NCI-H2029 (cell line): ENCODE data around the gene NODAL.
"Not testable (repeated sequence)": the region's sequence is repeated elsewhere in the genome, so short reads cannot be mapped to it uniquely, and the experiment has no call there.

Experiments
- DNase-seq: peaks from one replicate; lab custom pipeline; 2025; lab: John Stamatoyannopoulos, UW

NODAL gene

DNA sequence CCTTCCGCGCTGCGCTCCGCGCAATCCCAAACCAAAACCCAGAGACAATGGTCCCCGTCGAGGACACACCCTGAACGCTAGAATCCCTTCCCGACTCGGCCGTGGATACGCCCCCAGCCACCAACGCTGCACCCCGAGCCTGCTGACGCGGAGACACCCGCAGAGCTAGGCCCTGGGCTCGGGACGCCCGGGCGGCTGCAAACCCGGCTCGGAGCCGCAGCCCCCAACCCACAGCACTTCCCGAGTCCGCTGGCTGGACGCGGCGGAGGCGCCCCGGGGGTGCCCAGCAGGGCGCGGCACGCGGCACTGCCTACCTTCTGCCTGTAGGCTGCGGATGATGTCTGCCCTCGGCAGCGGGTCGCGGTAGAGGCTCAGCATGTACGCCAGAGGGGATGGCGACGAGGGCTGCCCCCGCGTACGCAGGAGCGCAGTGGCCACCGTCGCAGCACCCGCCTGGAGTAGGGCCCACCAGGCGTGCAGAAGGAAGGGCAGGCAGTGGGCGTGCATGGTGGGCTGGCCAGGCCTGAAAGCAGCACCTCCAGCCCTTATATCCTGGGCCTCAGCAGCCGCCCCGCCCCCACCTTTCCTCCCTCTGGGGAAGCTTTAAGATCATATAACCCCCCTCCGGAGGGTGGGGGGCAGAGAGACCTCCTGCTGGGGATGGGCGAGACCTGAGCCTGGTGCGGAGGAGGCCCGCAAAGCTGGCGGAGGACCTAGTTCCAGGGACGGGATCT lies at the start of gene NODAL:
Gene NODAL, minus strand, starts transcription at position 521 of the 734 bp plus-strand sequence. Its CDS starts 14 bp downstream, at position 507.
- DNase-seq: no peak

DNA sequence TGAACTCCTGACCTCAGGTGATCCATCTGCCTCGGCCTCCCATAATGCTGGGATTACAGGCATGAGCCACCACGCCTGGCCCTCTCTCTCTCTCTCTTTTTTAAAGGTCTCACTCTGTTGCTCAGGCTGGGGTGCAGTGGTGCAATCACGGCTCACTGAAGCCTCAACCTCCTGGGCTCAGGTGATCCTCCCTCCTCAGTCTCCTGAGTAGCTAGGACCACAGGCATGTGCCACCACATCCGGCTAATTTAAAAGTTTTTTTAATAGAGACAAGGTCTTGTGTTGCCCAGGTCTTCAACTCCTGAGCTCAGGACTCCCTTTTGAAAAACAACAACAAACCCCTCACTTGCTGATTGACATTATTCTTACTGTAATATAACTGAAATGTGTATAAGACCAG lies 48.7 kb upstream of the NODAL start:
- no peak for DNase-seq

DNA sequence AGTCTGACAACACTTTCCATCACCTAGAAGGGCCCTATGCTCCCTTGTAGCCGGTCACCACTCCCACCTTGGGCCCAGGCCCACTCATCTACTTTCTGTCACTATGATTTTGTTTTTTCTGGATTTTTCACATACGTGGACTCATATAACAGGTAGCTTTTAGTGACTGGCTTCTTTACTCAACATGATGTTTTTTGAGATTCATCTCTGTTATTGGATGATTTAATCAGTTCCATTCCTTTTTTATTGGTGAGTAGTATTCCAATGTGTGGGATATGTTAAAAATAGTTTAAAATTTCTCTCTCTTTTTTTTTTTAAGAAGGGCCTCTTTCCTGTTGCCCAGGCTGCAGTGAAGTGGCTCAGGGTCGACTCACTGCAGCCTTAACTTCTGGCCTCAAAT lies 46.3 kb upstream of the NODAL start:
- DNase-seq: no peak

DNA sequence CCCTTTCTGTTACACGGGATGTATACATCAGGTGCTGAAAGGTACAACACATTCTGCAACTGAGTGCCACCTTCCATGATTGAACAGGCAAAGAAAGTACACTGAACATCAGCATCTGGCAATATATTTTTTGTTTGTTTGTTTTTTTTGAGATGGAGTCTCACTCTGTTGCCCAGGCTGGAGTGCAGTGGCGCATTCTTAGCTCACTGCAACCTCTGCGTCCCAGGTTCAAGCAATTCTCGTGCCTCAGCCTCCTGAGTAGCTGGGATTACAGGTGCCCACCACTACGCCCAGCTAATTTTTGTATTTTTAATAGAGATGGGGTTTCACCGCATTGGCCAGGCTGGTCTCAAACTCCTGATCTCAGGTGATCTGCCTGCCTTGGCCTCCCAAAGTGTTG lies 42.4 kb upstream of the NODAL start:
- DNase-seq: not testable (repeated sequence)

DNA sequence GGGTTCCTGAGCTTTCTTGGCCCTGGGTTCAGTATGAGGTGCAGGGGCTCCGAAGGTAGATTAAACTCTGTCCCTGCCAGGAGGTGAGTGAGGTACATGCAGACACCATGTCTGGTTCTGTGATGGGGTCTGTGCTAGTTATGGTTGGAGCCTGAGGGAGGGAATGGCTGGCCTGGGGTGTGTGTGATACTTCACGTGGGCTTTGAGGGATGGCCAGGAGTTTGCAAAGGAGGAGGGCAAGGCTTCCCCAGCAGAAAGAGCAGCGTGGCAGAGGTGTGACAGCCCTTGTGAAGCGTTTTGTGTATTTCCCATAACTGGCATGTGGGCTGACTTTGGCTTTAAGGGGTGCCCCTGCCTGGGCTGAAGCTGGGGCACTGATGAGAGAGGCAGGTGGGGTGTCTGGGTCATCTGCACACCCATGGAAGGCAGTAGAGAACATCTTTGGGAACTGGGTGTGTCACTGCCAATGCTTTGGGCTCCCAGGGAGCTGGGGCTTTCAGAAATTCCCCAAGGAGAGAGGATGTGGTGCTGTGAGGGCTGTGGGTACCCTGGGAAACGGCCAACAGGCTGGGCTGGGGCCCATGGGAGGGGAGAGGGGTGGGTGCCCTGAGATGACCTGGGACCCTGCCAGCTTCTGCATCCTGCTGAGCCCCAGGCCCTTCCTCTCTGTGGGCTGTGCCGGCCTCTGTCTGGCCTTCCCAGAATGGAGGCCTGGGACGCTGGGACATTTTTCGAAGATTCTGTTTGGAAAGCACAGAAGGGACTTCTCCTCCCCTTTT lies 41.7 kb upstream of the NODAL start:
- no peak for DNase-seq

DNA sequence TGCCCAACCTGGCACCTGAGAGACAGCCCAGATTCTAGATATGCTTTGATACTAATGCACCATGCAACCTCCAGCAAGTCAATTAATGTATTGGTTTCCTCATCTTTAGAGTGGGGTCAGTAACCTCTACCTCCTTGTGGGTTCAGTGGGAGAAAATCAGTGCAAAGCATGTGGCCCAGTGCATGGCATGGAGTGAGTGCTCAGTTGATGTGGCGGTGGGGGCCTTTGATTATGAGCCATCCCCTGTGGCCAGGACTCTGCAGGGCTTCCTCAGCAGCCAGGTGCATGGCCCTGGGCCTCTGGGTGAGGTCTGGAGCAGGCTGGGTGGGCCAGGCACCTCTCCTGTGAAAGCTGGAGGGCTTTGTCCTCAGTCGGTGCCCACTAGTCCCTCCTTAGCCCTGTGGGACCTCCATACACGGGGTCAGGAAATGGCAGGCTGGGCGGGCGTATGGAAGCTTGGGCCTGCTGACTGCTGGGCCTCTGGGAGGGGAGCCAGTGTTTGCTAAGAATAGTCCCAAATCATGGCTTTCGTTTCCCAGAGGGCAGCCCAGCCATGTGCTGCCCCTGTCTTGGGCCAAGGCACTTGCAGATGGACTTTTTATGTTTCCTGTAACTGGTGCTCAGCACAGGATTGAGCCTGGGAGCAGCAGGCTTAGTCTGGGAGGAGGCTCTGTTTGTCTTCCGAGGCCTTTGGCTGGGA lies 40.5 kb upstream of the NODAL start:
- no peak for DNase-seq

DNA sequence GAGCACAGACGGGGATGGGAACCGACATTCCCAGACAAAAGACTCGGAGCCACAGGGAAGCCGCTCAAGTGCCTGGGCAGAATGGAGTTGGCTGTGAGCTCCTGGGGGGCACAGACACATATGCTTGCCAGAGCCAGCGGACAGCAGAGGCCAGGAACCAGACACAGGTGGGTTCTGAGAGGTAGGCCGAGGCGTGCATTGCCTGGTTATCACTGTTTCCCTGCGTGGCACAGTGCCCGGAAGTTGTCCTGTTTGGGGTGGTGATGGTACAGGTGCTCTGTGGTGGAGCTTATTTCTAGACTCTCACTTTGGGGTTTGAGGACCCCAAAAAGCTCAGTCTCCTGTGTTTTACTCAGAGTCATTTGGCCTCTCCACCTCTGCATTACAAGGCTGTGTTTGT lies 39.6 kb upstream of the NODAL start:
- no peak for DNase-seq

DNA sequence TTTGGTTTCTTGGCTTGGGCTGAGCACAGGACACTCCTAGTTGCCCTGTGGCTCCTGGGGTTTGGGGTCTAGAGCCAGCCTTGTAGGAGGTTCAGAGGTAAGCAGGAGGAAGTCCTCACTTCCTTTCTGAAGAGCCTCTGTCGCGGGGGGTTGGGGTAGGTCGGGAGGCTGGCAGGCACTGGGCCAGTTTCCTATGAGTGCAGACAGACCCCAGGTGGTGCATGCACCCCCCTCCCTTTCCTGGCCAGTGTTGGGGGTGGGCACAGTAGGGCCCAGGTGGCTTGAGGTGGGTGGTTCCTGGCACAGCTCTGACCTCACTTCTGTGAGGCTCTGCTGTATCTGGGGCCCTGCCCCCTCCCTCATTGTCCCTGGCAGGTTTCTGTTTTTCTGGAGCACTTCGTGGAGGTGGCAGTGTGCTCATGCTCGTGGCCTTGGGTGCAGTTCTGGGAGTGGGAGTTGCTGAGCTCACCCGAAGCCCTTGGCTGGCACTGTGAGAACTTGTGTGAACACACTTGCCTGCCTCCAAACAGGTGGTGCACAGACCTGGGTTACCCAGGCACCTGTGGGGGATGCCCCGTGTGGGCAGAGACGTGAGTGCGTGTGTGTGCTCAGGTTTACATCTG lies 38.9 kb upstream of the NODAL start:
- no peak for DNase-seq

DNA sequence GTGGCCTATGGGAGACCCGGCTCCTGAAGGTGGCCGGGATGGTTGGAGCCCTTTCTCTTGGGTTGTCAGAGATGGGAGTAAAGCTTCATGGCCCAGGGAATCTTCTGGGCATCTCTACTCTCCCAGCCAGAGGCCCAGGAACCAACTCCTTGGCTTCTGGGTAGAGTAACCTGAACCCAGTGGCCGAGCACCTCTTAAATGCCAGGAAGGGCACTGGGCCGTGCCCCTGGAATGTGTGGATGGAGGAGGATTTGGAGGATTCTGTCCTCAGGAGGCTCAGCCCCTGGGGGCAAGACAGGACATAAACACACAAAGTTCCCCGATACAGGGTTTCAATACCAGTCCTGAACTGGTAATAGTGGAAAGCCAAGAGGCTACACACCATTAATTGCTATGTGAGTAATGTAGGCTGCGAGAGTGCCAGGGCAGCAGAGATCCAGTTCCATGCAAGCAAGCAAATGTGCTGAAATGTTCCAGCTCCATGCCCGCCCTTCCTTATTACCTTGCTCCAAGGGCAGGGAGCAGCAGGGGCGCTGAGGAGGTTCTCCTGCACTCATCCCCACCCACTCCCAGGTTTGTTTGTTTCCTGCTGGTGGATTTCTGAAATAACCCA lies 38.3 kb upstream of the NODAL start:
- DNase-seq: no peak

DNA sequence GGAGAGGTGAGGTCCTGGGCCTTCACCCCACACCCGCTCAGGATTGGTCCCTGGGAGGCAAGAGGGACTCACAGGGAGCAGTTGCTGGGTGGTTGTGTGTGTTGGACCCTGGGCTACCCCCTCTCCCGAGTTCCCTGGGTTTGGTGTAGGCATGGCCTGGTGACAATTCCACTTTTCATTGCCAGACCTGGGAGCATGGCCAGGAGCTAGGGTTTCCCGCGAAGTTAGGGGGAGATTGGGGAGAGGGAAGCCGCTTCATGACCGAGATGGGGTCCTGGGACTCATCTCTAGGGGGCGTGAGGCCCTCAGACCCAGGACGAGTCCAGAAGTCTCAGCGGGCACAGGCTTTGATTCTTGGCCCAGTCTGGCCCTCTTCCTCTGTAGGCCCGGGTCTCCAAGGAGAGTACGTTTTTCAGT lies 37.7 kb upstream of the NODAL start:
- no peak for DNase-seq

DNA sequence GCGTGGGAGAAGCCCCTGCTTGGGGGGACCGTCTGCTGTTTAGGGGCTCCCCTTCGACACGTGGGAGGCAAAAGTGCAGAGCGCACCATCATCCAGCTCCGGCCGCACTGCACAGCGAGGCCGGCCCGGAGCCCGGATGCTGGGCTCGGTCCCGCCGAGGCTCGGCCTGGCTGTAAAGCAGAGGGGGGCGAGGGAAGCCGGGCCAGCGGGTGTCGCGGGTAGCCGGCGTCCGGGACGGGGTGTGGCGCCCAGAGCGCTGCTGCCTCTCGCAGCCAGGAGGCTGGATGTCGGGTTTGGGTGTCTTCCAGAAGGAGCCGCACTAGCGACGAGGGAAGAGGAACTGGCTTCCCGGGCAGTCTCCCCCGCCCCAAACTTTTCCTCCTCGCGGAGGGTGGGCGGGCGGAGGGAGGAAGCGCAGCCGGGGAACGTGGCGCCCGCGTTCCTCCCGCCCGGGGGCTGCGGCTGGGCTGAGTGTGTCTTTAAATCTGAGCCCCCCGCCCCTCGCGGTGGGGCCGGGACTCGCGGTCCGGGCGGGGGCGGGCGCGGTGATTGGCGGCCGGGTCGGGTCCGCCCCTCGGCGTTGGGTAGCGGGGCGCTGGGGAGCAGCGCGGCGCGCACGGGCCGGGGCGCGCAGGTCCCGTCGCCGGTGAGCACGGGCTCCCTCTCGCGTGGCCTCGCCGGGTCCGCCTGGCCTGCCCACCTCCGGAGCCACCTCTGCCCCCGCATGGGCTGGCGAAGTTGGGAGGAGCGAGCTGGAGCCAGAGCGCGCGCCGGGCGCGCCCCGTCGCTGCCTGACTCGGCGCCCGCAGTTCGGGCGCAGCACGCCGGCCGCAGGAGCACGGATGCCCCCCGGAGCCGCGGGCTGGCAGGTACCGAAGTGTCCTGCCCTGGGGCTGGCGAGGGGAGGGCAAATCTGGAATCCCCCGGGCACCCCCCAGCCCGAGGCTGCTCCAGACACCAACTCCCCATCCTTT lies 37.0 kb upstream of the NODAL start, which contains the start of gene PALD1:
Gene PALD1, plus strand, starts transcription at position 577 of the 974 bp plus-strand sequence. CDS start 47,185 bp downstream, outside the sequence.
- DNase-seq: no peak

DNA sequence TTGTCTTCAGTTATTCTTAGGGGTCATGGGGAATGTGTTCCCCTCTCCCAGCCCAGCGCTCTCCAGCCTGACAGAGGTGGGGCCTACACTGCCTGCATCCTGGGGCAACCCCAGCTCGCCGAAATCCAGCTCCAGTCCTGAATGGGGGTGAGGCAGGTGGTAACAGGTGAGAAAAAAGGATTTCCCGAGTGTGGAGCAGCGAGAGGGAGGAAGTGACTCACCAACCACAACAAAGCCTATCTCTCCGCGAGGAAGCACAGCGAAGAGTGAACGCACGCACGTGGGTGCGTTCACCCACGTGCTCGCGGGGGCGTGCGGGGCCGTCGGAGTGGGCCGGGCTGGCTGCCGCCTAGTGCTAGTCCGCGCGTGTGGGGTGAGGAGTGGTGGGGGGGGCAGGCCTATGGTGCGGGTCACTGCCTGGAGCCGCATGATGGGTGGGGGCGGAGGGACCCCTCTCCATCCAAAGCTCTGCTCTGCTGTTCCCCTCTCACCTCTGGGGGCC lies 36.2 kb upstream of the NODAL start:
- DNase-seq: no peak

DNA sequence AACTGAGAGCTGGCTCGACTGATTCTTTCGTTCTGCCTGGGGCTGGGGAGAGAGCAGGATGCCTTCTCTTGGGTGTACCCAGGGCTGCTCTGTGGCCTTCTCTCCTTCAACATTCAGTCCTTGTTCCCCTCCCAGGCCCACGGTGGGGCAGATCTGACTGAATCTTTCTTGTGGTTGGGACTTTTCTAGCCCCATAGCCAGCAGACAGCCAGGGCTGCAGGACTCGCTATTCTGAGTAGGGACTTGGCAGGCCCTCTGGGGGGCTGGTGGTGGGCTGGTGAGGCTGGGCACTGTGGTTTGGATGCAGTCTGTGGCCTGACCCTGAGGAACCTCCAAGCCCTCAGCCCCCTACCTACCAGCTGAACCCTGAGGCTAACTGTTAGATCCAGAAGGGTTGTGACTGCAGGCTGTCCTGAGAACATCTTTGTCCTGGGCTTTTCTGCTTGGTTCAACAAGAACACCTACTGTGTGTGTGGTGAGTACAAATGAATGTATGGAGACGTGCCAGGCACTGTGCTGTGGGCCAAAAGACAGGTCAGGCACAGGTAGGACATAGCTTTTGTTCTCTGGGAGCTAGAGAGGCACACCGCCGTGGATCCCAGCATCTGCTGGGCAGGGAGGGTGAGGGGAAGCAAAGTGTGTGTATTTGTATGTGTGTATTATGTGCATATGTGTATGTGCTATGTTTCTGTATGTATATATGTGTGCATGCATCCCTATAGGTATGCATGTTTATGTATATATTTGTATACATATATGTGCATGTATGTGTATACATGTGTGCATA lies 35.0 kb upstream of the NODAL start:
- no peak for DNase-seq

DNA sequence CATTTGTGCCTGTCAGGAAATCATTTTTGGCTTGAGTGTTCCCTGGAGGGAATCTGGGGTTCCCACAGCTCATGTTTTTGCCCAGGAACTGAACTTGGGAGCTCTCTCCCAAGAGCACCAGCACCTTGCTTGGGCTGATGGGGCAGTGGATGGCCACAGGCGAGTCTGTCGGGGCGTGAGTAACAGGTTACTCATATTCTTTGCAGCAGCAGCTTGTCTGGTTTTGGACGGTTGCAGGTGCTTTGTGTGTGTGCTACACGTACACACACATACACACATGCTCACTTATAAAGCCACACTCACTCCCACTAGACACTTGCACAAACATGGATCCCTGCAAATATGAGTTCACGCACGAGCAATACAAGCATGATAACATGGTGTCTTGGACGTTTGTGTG lies 34.2 kb upstream of the NODAL start:
- no peak for DNase-seq

DNA sequence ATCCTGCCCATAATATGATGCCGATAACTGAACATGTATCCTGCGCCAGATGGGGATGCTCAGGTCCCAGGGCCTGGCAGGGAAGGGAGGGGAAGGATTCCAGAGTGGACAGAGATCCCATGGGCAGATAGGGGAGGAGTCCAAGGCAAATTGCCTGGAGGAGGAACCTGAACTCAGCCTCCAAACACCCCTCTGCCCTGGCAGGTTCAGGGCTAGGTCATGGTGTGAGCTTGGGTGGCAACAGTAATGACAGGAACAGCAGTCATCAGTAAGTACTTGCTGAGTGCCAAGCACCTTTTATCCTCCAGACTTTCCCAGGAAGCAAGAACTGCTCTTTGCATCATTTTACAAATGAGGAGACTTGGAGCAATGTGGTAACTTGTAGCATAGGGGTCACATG lies 33.3 kb upstream of the NODAL start:
- no peak for DNase-seq

DNA sequence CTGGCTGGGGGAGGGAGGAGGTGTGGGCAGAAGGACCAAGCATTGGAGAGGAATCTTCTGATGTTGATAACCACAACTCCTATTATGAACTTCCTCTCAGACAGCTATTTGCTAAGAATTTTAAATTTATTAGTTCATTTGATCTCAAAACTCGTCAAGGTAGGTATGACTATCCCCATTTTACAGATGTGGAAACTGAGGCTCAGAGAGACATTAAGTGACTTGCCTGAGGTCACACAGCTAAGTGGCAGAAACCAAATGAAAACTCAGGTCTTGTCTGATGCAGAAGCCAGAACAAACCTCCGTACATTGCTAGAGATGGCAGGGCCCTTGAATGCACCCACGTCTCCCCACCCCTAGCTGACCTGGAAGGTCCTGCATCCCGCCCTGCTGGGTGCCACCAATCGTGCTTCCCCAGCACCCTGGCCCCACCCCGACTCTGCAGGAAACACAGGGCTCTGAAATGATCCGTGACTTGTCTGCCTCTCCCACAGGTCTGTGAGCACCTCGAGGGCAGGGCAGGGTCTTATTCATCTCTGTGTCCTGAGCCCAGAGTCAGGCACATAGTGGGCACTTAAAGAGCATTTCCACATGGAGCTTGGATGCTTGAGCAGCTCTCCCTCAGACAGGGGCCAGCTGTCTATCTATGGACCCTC lies 31.4 kb upstream of the NODAL start:
- DNase-seq: no peak

DNA sequence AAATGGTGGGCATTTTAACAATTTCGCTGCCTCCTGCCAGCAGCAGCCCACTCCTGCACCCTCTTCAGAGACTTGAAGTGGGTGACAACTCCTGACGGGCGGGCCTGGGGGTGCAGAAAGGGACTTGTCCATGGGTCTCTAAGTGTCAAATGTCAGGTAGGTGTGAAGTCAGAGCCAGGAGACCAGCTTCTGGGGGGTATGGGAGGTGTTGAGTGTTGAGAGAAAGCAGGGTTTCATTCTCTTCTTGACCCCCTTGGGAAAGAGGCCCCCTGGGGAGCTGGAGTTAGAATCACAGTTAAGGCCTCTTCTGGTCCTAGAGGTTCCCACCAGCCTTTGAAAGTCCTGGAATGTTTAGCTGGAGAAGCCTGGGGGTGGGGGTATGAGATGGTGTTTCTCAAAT lies 25.5 kb upstream of the NODAL start:
- DNase-seq: no peak

DNA sequence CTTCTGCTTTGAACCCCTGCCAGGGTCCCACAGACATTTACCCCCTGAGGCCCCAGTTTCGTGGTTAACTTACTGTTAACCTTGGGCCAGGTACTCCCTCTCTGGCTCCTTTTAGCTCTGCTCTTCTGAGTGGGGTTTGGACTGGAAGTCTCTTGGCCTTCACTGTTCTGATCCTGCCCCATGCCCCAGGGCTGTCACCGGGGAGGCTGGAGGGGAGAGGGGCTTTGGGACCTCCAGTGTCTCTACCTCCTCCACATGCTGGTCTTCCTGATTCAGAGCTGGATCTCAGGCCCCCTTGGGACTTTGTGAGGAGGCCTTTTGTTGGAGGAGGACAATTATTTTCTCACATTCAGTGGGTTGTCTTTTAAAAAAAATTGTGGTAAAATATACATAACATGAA lies 24.4 kb upstream of the NODAL start:
- DNase-seq: no peak

DNA sequence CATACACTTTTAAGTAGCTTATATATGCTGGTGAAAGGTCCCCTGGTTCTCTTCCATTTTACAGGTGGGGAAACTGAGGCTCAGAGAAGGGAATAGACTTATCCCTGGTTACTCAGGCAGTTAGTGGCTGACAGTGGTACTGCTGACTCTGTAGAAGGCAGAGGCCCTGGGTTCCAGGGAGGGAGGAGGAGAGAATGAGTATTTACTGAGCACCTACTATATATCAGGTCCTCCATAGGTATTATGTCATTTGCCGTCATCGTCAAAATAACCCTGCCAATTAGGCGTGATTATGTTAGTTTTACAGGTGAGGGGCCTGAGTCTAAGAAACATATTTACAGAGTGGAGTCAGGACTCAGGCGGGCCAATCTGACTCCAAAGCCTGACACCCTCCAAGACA lies 23.8 kb upstream of the NODAL start:
- DNase-seq: no peak
